ENCODE measurements around the gene LDAH.

DNA sequence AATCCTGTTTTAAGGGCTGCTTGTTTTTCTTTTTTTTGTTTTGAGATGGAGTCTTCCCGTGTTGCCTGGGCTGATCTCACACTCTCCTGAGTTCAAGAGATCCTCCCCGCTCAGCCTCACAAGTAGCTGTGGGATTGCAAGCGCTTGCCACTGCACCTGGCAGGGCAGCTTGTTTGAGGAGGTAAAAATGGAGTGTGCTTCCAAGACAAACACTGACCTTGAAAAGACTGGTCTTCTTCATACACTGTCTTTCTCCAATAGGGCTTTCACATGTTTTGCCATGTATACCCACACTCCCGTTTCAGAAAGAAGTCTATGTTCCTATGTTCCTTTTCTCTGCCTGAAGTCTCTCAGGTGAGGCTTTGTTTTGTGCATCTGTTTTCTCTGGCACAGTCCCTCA, 32.6 kb upstream of the LDAH start:
- TF ChIP-seq, protein P1, sequence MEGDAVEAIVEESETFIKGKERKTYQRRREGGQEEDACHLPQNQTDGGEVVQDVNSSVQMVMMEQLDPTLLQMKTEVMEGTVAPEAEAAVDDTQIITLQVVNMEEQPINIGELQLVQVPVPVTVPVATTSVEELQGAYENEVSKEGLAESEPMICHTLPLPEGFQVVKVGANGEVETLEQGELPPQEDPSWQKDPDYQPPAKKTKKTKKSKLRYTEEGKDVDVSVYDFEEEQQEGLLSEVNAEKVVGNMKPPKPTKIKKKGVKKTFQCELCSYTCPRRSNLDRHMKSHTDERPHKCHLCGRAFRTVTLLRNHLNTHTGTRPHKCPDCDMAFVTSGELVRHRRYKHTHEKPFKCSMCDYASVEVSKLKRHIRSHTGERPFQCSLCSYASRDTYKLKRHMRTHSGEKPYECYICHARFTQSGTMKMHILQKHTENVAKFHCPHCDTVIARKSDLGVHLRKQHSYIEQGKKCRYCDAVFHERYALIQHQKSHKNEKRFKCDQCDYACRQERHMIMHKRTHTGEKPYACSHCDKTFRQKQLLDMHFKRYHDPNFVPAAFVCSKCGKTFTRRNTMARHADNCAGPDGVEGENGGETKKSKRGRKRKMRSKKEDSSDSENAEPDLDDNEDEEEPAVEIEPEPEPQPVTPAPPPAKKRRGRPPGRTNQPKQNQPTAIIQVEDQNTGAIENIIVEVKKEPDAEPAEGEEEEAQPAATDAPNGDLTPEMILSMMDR (IDR thresholded peaks at IDR 0.05): no peak
- TF ChIP-seq POLR2AphosphoS5 (IDR thresholded peaks at IDR 0.05) (no peak), POLR2A (IDR thresholded peaks at IDR 0.05) (no peak)

All from sigmoid colon (tissue), 4 donors.